Naive thymus-derived CD4-positive, alpha-beta T cell (primary cell): ENCODE data around the gene C11orf16. TPM values are rescaled to one million over a fixed set of nuclear protein-coding genes. Genes with fewer than 3 reads are reported as not detected.
"Not testable (repeated sequence)": the region's sequence is repeated elsewhere in the genome, so short reads cannot be mapped to it uniquely, and the experiment has no call there.

Experiments used
- ATAC-seq: fragments of 150-1000 bp; cut with Tn5 transposase; 2 replicates; pipeline ENCODE4 v1.10.0; 2021; ENCODE audit warnings: mild to moderate bottlenecking, moderate library complexity
- CTCF ChIA-PET: fragments of 350-600 bp; sonication (Branson Sonifier 250); formaldehyde crosslinking; loops from one replicate; lab custom pipeline; 2021; ENCODE audit warnings: antibody characterized with exemption; lab: Charles Lee
- POLR2A ChIA-PET: fragments of 350-600 bp; sonication (Branson Sonifier 250); formaldehyde crosslinking; loops from one replicate; lab custom pipeline; 2021; ENCODE audit warnings: antibody characterized with exemption, inconsistent platforms; lab: Charles Lee
- DNase-seq, 9 donors: peaks; one replicate each; pipeline versions ENCODE4 v3.0.0 to v3.0.0-alpha.2; 2020 to 2022; ENCODE audit warnings: mixed read lengths in 1 of 9
- H3K27ac ChIP-seq: one replicate; pipeline ENCODE4 v1.7.0; 2013; ENCODE audit warnings: mild to moderate bottlenecking, low read depth, low read length, moderate library complexity
- H3K27me3 ChIP-seq, 2 donors: one replicate each; pipeline ENCODE4 v1.7.0; 2013; ENCODE audit warnings: low read length in 2 of 2, mild to moderate bottlenecking in 2 of 2, moderate library complexity in 2 of 2; ENCODE audit not compliant: control insufficient read depth in 2 of 2, insufficient read depth in 2 of 2
- H3K36me3 ChIP-seq, 3 experiments: 1 replicate in 2 of 3; 2 replicates in 1 of 3; pipeline ENCODE4 v1.7.0; 2013; ENCODE audit warnings: low read length in 3 of 3, mild to moderate bottlenecking in 3 of 3, moderate library complexity in 1 of 3; ENCODE audit not compliant: insufficient read depth in 3 of 3, control insufficient read depth in 2 of 3
- H3K4me1 ChIP-seq, 2 donors: one replicate each; pipeline ENCODE4 v1.7.0; 2013; ENCODE audit warnings: low read length in 2 of 2, mild to moderate bottlenecking in 2 of 2, moderate library complexity in 1 of 2; ENCODE audit not compliant: control insufficient read depth in 2 of 2, insufficient read depth in 2 of 2
- H3K4me3 ChIP-seq: 2 replicates; pipeline ENCODE4 v1.7.0; 2013; ENCODE audit warnings: mild to moderate bottlenecking, low read length
- H3K9me3 ChIP-seq, 3 experiments: 1 replicate in 2 of 3; 2 replicates in 1 of 3; pipeline ENCODE4 v1.7.0; 2013; ENCODE audit warnings: low read length in 3 of 3; ENCODE audit not compliant: control insufficient read depth in 2 of 3
- H3K27ac Mint-ChIP-seq, 9 donors: one replicate each; pipeline ENCODE4 v1.8.0; 2020 to 2022; ENCODE audit warnings: mixed read lengths in 9 of 9, mild to moderate bottlenecking in 8 of 9, moderate library complexity in 5 of 9, inconsistent platforms in 2 of 9
- H3K27me3 Mint-ChIP-seq, 5 donors: one replicate each; pipeline ENCODE4 v1.8.0; 2021 to 2022; ENCODE audit warnings: mixed read lengths in 5 of 5, mild to moderate bottlenecking in 1 of 5
- H3K36me3 Mint-ChIP-seq, 5 donors: one replicate each; pipeline ENCODE4 v1.8.0; 2020 to 2022; ENCODE audit warnings: mixed read lengths in 5 of 5, mild to moderate bottlenecking in 3 of 5, inconsistent platforms in 1 of 5
- H3K4me1 Mint-ChIP-seq, 7 donors: one replicate each; pipeline ENCODE4 v1.8.0; 2020 to 2022; ENCODE audit warnings: mixed read lengths in 7 of 7, mild to moderate bottlenecking in 3 of 7, inconsistent platforms in 1 of 7
- H3K4me3 Mint-ChIP-seq, 10 donors: one replicate each; pipeline ENCODE4 v1.8.0; 2020 to 2022; ENCODE audit warnings: mild to moderate bottlenecking in 10 of 10, mixed read lengths in 10 of 10, moderate library complexity in 6 of 10, inconsistent platforms in 2 of 10
- H3K9me3 Mint-ChIP-seq, 11 donors: one replicate each; pipeline ENCODE4 v1.8.0; 2020 to 2022; ENCODE audit warnings: mixed read lengths in 11 of 11, mild to moderate bottlenecking in 4 of 11, inconsistent platforms in 1 of 11, moderate library complexity in 1 of 11
- intact Hi-C, 2 donors: fragments of 100-400 bp; cut with micrococcal nuclease; formaldehyde crosslinking; loops; one replicate each; pipeline ENCODE4 v1.15.1; 2023
- polyA plus RNA-seq, 2 donors: library from polyadenylated mRNA; unstranded; fragments of 300-500 nt; fragmentation: Illumina TruSeq; gene quantifications; one replicate each; pipeline ENCODE4 v1.2.3, GENCODE V29; 2021
- total RNA-seq, 6 experiments: library from RNA in 5 of 6; stranded (reverse) in 5 of 6; gene quantifications; 1 replicate in 5 of 6; 2 replicates in 1 of 6; pipeline ENCODE4 v1.2.3 and lab custom pipeline; 2021 to 2026

Gene C11orf16
- total and polyA plus RNA-seq, 7 experiments from 2014 or later: not detected

GRCh38 chr11:8941341-8942103, 8.8 kb upstream of the C11orf16 start:
- Mint-ChIP-seq H3K36me3 (peaks cover 0 to 4% (median 0%) of the 10 kb centered on the region in 5 donors), H3K27ac (no peak overlapping the region), H3K9me3 (no peaks in the 10 kb centered on the region), H3K4me3 (no peak overlapping the region), H3K27me3 (peaks cover 0 to 22% (median 5%) of the 10 kb centered on the region in 5 donors), H3K4me1 (no peaks in the 10 kb centered on the region)
- POLR2A ChIA-PET: interaction anchor here (0.7 kb wide), 1 partner anchor 16 kb away, joined by 3 read pairs; no protein-coding TSS in a partner anchor
- CTCF ChIA-PET: no interaction called here
- no peak overlapping the region for H3K27ac ChIP-seq
- H3K27me3 ChIP-seq: no peaks in the 10 kb centered on the region
- no peaks in the 10 kb centered on the region for H3K36me3 ChIP-seq
- H3K4me1 ChIP-seq: no peaks in the 10 kb centered on the region
- no peak overlapping the region for H3K4me3 ChIP-seq
- intact Hi-C loops: no loop called here
- no peaks in the 10 kb centered on the region for H3K9me3 ChIP-seq
- no peak for DNase-seq
- no peak for ATAC-seq

GRCh38 chr11:8937659-8938058, 4.9 kb upstream of the C11orf16 start:
- no peak for ATAC-seq
- Mint-ChIP-seq H3K4me1 (peaks cover 0 to 8% (median 4%) of the 10 kb centered on the region in 7 donors), H3K27ac (no peak overlapping the region), H3K36me3 (no peaks in the 10 kb centered on the region), H3K9me3 (no peaks in the 10 kb centered on the region), H3K4me3 (no peak overlapping the region), H3K27me3 (peaks cover 0 to 16% (median 4%) of the 10 kb centered on the region in 5 donors)
- H3K9me3 ChIP-seq: no peaks in the 10 kb centered on the region
- no peaks in the 10 kb centered on the region for H3K27me3 ChIP-seq
- no peak for DNase-seq
- no peak overlapping the region for H3K4me3 ChIP-seq
- H3K36me3 ChIP-seq: no peaks in the 10 kb centered on the region
- H3K4me1 ChIP-seq: no peaks in the 10 kb centered on the region
- intact Hi-C loops: no loop called here
- H3K27ac ChIP-seq: no peak overlapping the region
- POLR2A ChIA-PET: interaction anchor here (0.9 kb wide), 1 partner anchor 555 kb away, joined by 3 read pairs; no protein-coding TSS in a partner anchor
- CTCF ChIA-PET: no interaction called here

- Mint-ChIP-seq H3K36me3 (no peaks in the 10 kb centered on the region), H3K4me1 (peaks cover 0 to 8% (median 4%) of the 10 kb centered on the region in 7 donors), H3K27ac (no peak overlapping the region), H3K9me3 (no peaks in the 10 kb centered on the region), H3K4me3 (no peak overlapping the region), H3K27me3 (peaks cover 0 to 11% (median 4%) of the 10 kb centered on the region in 5 donors)
- ChIA-PET CTCF (interaction anchor here (0.6 kb wide), 1 partner anchor 71 kb away, joined by 3 read pairs; no protein-coding TSS in a partner anchor), POLR2A (interaction anchor here (0.9 kb wide), 1 partner anchor 556 kb away, joined by 3 read pairs; no protein-coding TSS in a partner anchor)
- Histone ChIP-seq H3K4me1 (no peaks in the 10 kb centered on the region), H3K4me3 (no peak overlapping the region), H3K27me3 (no peaks in the 10 kb centered on the region), H3K27ac (no peak overlapping the region), H3K36me3 (no peaks in the 10 kb centered on the region), H3K9me3 (no peaks in the 10 kb centered on the region)
- intact Hi-C loops: no loop called here
- DNase-seq: no peak
- no peak for ATAC-seq
These were observed 4.4 kb upstream of the C11orf16 start for GRCh38 chr11:8937159-8937558.

- H3K36me3 ChIP-seq, POLR2A ChIA-PET, H3K27ac ChIP-seq, ATAC-seq, H3K9me3 Mint-ChIP-seq, DNase-seq, H3K27me3 ChIP-seq, H3K27ac Mint-ChIP-seq, H3K9me3 ChIP-seq, intact Hi-C loops, H3K36me3 Mint-ChIP-seq, H3K4me3 ChIP-seq, H3K4me1 Mint-ChIP-seq, H3K27me3 Mint-ChIP-seq, CTCF ChIA-PET, H3K4me1 ChIP-seq, H3K4me3 Mint-ChIP-seq: not testable (repeated sequence)
These were observed 3.0 kb upstream of the C11orf16 start for GRCh38 chr11:8935789-8936188.

- Mint-ChIP-seq H3K4me1 (peaks cover 0 to 8% (median 4%) of the 10 kb centered on the region in 7 donors), H3K27ac (peak overlapping the region in 6 of 9 donors; percentile 7 to 82 (median 55)), H3K9me3 (peaks cover 0 to 2% (median 0%) of the 10 kb centered on the region in 11 donors), H3K27me3 (no peaks in the 10 kb centered on the region), H3K4me3 (peak overlapping the region in 8 of 10 donors; percentile 19 to 67 (median 50)), H3K36me3 (no peaks in the 10 kb centered on the region)
- Histone ChIP-seq H3K27ac (no peak overlapping the region), H3K27me3 (no peaks in the 10 kb centered on the region), H3K36me3 (no peaks in the 10 kb centered on the region), H3K9me3 (no peaks in the 10 kb centered on the region), H3K4me3 (no peak overlapping the region), H3K4me1 (no peaks in the 10 kb centered on the region)
- intact Hi-C loops: no loop called here
- POLR2A ChIA-PET: no interaction called here
- no peak for DNase-seq
- ATAC-seq: no peak
- CTCF ChIA-PET: no interaction called here
These were observed 2.2 kb upstream of the C11orf16 start for GRCh38 chr11:8934742-8935488.

GRCh38 chr11:8933931-8934330, 1.2 kb upstream of the C11orf16 start:
- Histone ChIP-seq H3K9me3 (no peaks in the 10 kb centered on the region), H3K4me1 (no peaks in the 10 kb centered on the region), H3K27ac (no peak overlapping the region), H3K4me3 (no peak overlapping the region), H3K36me3 (no peaks in the 10 kb centered on the region), H3K27me3 (no peaks in the 10 kb centered on the region)
- Mint-ChIP-seq H3K4me3 (no peak overlapping the region), H3K27ac (no peak overlapping the region), H3K27me3 (no peaks in the 10 kb centered on the region), H3K36me3 (no peaks in the 10 kb centered on the region), H3K9me3 (peaks cover 0 to 3% (median 0%) of the 10 kb centered on the region in 11 donors), H3K4me1 (peaks cover 0 to 8% (median 4%) of the 10 kb centered on the region in 7 donors)
- ATAC-seq: no peak
- intact Hi-C loops: no loop called here
- DNase-seq: no peak
- ChIA-PET POLR2A (no interaction called here), CTCF (no interaction called here)
